ENCODE data around the gene EBP. TPM values are rescaled to one million over a fixed set of nuclear protein-coding genes. Genes with fewer than 3 reads are reported as not detected.
"Not testable (repeated sequence)": the region's sequence is repeated elsewhere in the genome, so short reads cannot be mapped to it uniquely, and the experiment has no call there.

The EBP gene
- total RNA-seq, 1 experiment from 2014 or later = 141 TPM

- no peak overlapping the region for H3K4me3 ChIP-seq (ENCODE audit: low read depth, low read length)
- no peaks in the 10 kb centered on the region for H3K36me3 ChIP-seq (ENCODE audit: control insufficient read depth, insufficient read depth, low read length)
- H3K4me1 Mint-ChIP-seq (ENCODE audit: low read depth, unreplicated experiment) = peaks cover 8% of the 10 kb centered on the region
- no peaks in the 10 kb centered on the region for H3K9me3 Mint-ChIP-seq (ENCODE audit: unreplicated experiment)
- ChIA-PET POLR2A (no interaction called here), CTCF (no interaction called here)
- no peaks in the 10 kb centered on the region for H3K4me1 ChIP-seq
- H3K4me3 Mint-ChIP-seq (ENCODE audit: unreplicated experiment) = no peak overlapping the region
- H3K27me3 Mint-ChIP-seq (ENCODE audit: insufficient read depth, unreplicated experiment) = no peaks in the 10 kb centered on the region
- H3K36me3 Mint-ChIP-seq (ENCODE audit: insufficient read depth, unreplicated experiment) = peaks cover 4% of the 10 kb centered on the region
- no TSS peak for BruUV-seq (replicated peaks)
- intact Hi-C loops (cut with micrococcal nuclease; ENCODE audit: unreplicated experiment) = no loop called here
- no peak for DNase-seq
- no peaks in the 10 kb centered on the region for H3K9me3 ChIP-seq
- H3K27ac Mint-ChIP-seq (ENCODE audit: unreplicated experiment) = no peak overlapping the region
- H3K27me3 ChIP-seq (replicated peaks; ENCODE audit: control insufficient read depth, insufficient read depth, low read length) = no peaks in the 10 kb centered on the region
- TF ChIP-seq, protein P1, sequence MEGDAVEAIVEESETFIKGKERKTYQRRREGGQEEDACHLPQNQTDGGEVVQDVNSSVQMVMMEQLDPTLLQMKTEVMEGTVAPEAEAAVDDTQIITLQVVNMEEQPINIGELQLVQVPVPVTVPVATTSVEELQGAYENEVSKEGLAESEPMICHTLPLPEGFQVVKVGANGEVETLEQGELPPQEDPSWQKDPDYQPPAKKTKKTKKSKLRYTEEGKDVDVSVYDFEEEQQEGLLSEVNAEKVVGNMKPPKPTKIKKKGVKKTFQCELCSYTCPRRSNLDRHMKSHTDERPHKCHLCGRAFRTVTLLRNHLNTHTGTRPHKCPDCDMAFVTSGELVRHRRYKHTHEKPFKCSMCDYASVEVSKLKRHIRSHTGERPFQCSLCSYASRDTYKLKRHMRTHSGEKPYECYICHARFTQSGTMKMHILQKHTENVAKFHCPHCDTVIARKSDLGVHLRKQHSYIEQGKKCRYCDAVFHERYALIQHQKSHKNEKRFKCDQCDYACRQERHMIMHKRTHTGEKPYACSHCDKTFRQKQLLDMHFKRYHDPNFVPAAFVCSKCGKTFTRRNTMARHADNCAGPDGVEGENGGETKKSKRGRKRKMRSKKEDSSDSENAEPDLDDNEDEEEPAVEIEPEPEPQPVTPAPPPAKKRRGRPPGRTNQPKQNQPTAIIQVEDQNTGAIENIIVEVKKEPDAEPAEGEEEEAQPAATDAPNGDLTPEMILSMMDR (IDR thresholded peaks at IDR 0.05; ENCODE audit: insufficient read depth in 1 of 2, low read depth in 1 of 2, low read length in 1 of 2, severe bottlenecking in 1 of 2, unreplicated experiment in 1 of 2) = no peak
Measured at GRCh38 chrX:48516987-48517386, 4.6 kb upstream of the EBP start.

- intact Hi-C loops (cut with micrococcal nuclease; ENCODE audit: unreplicated experiment); H3K27me3 ChIP-seq (replicated peaks; ENCODE audit: control insufficient read depth, insufficient read depth, low read length); H3K4me3 ChIP-seq (ENCODE audit: low read depth, low read length); H3K27me3 Mint-ChIP-seq (ENCODE audit: insufficient read depth, unreplicated experiment); H3K4me1 Mint-ChIP-seq (ENCODE audit: low read depth, unreplicated experiment); CTCF ChIA-PET; BruUV-seq (replicated peaks); POLR2A ChIA-PET; H3K4me3 Mint-ChIP-seq (ENCODE audit: unreplicated experiment); H3K36me3 ChIP-seq (ENCODE audit: control insufficient read depth, insufficient read depth, low read length); DNase-seq; H3K9me3 ChIP-seq; H3K4me1 ChIP-seq; H3K27ac Mint-ChIP-seq (ENCODE audit: unreplicated experiment); H3K9me3 Mint-ChIP-seq (ENCODE audit: unreplicated experiment): not testable (repeated sequence)
- peaks cover 13% of the 10 kb centered on the region for H3K36me3 Mint-ChIP-seq (ENCODE audit: insufficient read depth, unreplicated experiment)
Measured at GRCh38 chrX:48519481-48519880, 2.1 kb upstream of the EBP start.

- no peaks in the 10 kb centered on the region for H3K4me1 ChIP-seq
- no peaks in the 10 kb centered on the region for H3K9me3 Mint-ChIP-seq (ENCODE audit: unreplicated experiment)
- no peaks in the 10 kb centered on the region for H3K9me3 ChIP-seq
- TF ChIP-seq, protein P1 (IDR thresholded peaks at IDR 0.05; ENCODE audit: insufficient read depth in 1 of 2, low read depth in 1 of 2, low read length in 1 of 2, severe bottlenecking in 1 of 2, unreplicated experiment in 1 of 2) = no peak
- H3K27ac Mint-ChIP-seq (ENCODE audit: unreplicated experiment) = peak overlapping the region; percentile 89
- DNase-seq = no peak
- peaks cover 8% of the 10 kb centered on the region for H3K4me1 Mint-ChIP-seq (ENCODE audit: low read depth, unreplicated experiment)
- no TSS peak for BruUV-seq (replicated peaks)
- POLR2A ChIA-PET = no interaction called here
- H3K4me3 Mint-ChIP-seq (ENCODE audit: unreplicated experiment) = peak overlapping the region; percentile 72
- no peak overlapping the region for H3K4me3 ChIP-seq (ENCODE audit: low read depth, low read length)
- intact Hi-C loops (cut with micrococcal nuclease; ENCODE audit: unreplicated experiment) = no loop called here
- CTCF ChIA-PET = no interaction called here
- no peaks in the 10 kb centered on the region for H3K27me3 ChIP-seq (replicated peaks; ENCODE audit: control insufficient read depth, insufficient read depth, low read length)
- no peaks in the 10 kb centered on the region for H3K27me3 Mint-ChIP-seq (ENCODE audit: insufficient read depth, unreplicated experiment)
- H3K36me3 Mint-ChIP-seq (ENCODE audit: insufficient read depth, unreplicated experiment) = peaks cover 14% of the 10 kb centered on the region
- H3K36me3 ChIP-seq (ENCODE audit: control insufficient read depth, insufficient read depth, low read length) = no peaks in the 10 kb centered on the region
Measured at GRCh38 chrX:48520455-48520854, 1.2 kb upstream of the EBP start.

DNA sequence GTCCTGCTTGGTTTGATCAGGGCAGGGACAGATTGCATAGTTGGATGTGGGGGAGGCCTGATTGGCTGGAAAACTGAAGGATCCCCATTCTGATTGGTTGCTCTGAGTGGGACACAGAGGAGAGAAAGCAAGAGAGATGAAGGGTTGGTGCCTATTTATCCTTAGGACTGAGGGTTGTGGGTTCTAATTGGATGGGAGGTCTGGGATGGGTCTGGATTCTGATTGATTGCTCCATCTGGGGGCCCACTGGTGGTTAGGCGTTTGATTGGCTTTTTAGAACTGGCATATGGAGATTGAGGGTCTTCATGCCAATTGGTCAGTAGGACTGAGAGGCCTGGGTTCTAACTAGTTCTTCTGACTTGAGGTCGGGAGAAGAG, 644 bp upstream of the EBP start:
- BruUV-seq (replicated peaks) = TSS peak; percentile 80
- intact Hi-C loops (cut with micrococcal nuclease; ENCODE audit: unreplicated experiment) = no loop called here

More for the DNA sequence above, 644 bp upstream of the EBP start:
- peaks cover 8% of the 10 kb centered on the region for H3K4me1 Mint-ChIP-seq (ENCODE audit: low read depth, unreplicated experiment)
- H3K4me1 ChIP-seq = no peaks in the 10 kb centered on the region
- H3K27ac Mint-ChIP-seq (ENCODE audit: unreplicated experiment) = peak overlapping the region; percentile 89
- ChIA-PET CTCF (no interaction called here), POLR2A (interaction anchor here (0.7 kb wide), 1 partner anchor 110 kb away, joined by 3 read pairs; no protein-coding TSS in a partner anchor)
- TF ChIP-seq, protein P1 (IDR thresholded peaks at IDR 0.05; ENCODE audit: insufficient read depth in 1 of 2, low read depth in 1 of 2, low read length in 1 of 2, severe bottlenecking in 1 of 2, unreplicated experiment in 1 of 2) = no peak
- no peaks in the 10 kb centered on the region for H3K9me3 ChIP-seq
- H3K27me3 ChIP-seq (replicated peaks; ENCODE audit: control insufficient read depth, insufficient read depth, low read length) = no peaks in the 10 kb centered on the region
- no peaks in the 10 kb centered on the region for H3K36me3 ChIP-seq (ENCODE audit: control insufficient read depth, insufficient read depth, low read length)
- DNase-seq = peak in 1 of 2 experiments; percentile 10
- no peaks in the 10 kb centered on the region for H3K27me3 Mint-ChIP-seq (ENCODE audit: insufficient read depth, unreplicated experiment)
- H3K36me3 Mint-ChIP-seq (ENCODE audit: insufficient read depth, unreplicated experiment) = peaks cover 15% of the 10 kb centered on the region
- peak overlapping the region; percentile 72 for H3K4me3 Mint-ChIP-seq (ENCODE audit: unreplicated experiment)
- no peaks in the 10 kb centered on the region for H3K9me3 Mint-ChIP-seq (ENCODE audit: unreplicated experiment)
- H3K4me3 ChIP-seq (ENCODE audit: low read depth, low read length) = peak overlapping the region; percentile 32

All from Caco-2 (cell line).